Activated CD8-positive, alpha-beta memory T cell treated with anti-CD3 and anti-CD28 coated beads for 24 hours (primary cell): ENCODE measurements around the gene ACIN1.

ENCODE experiments used
- DNase-seq: peaks from one replicate; pipeline ENCODE4 v3.0.0-alpha.2; 2020

Gene ACIN1

GRCh38 chr14:23056145-23056955, 38.6 kb downstream of the ACIN1 start:
- DNase-seq = peak; percentile 84

DNA sequence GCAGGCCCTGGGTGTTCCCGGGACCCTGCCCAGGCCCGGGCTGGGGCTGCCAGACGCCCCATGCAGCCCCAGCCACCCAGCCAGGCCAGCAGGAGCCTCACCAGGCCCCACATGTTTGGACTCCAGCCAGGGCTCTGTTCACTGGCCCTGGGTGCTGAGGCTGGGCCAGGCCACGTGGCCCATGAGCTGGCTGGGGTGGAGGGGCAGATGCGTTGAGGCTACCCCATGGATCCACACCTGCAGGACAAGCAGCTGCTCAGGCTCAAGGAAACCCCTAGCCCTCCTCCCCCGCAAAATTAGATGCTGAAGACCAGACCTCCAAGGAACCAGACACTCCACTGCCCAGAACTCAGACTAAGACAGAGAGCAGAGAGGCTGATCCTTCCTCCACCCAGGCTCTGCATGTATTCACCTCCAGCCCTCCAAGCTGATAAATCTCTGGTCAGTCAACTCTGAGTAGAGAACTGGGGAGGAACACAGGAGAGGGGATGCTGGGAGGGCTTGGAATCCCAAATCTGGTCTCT, 39.3 kb downstream of the ACIN1 start:
- no peak for DNase-seq

DNA sequence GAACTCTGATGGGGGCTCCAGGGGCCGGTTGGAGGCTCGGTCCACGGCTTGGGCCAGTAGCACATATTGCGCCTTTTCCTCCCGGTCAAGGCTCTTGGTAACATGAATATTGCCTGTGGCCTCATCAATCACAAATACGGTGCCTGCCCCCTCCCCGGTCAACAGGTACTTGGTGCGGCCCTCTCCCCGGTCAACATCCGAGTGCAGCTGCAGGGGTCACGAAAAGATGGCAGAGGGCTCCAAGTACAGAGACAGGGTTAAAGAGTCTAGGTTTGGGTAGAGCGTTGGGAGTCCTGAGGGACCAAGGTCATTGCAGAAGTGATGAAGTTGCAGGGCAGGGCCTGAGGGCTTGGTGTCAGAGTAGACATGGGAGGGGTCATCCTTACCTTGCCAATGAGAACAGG, 39.8 kb downstream of the ACIN1 start:
- no peak for DNase-seq

DNA sequence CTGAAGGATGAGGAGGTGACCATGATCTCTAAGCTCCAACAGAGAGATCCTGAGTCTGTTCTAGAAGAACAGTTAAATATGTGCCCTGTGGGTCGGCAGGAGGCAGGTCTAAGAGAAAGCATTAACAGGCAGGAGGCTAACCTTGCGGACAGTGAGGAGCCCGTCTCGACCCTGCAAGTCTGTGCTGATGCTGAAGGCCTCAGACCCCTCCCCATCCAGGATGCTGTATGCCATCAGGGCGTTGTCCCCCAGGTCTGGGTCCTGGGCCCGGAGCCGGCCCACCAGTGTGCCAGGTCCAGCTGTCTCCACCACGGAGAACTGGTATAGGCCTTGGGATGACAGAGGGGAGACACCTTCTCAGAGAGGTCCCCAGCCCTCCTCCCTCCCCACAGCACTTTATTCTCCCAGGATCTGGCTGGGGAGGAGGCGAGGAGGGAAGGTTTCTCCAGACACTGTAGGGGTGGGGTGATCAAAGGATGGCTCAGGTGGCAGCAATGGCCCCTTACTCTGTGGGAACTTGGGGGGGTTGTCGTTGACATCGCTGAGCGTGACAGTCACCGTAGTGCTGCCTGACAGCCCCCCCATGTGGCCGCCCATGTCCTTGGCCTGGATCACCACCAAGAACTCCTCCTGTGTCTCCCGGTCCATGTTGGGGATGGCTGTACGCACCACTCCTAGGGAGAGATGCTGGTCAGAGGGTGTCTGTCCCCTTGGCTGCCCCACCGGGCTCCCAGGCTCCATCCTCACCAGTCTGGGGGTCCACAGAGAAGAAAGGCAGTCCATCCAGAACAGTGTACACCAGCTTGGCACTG, 40.7 kb downstream of the ACIN1 start:
- no peak for DNase-seq

DNA sequence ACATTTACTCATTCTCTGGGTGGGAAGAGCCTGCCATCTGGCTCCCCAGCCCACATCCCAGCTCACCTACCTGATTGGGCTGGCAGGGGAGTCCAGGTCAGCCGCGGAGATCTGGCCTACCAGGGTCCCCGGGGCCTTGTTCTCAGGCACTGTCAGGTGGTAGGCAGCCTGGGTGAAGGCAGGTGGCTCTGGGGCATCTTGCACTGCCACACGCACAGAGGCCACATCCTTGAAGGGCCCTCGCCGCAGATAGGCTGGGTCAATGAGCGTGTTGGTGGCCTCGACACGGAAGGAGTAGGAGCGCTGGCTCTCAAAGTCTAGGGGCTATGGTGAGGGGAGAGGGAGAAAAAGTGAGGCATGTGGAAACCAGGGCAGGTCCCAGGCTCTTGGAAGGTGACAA, 41.5 kb downstream of the ACIN1 start:
- DNase-seq = no peak

GRCh38 chr14:23052671-23053070, 42.3 kb downstream of the ACIN1 start:
- no peak for DNase-seq

DNA sequence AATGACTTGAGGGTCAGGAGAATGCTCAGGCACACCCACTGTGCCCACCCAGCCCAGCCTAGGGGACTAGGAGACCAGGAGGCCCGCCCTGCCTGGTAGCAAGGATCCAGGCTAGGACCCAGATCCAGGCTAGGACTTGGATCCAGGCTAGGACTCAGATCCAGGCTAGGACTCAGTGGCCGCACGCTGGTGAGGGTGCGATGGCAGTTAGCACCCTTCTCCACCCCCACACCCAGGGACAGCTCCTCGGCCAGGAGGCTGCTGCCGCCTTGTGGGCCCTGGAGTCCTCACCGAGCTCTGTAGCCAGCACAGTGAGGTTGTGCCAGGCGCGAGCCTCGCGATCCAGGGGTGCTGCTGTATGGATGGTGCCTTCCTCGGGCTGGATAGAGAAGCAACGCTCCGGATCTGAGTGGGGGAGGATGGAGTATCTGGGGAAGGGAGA, 42.7 kb downstream of the ACIN1 start:
- DNase-seq = no peak

DNA sequence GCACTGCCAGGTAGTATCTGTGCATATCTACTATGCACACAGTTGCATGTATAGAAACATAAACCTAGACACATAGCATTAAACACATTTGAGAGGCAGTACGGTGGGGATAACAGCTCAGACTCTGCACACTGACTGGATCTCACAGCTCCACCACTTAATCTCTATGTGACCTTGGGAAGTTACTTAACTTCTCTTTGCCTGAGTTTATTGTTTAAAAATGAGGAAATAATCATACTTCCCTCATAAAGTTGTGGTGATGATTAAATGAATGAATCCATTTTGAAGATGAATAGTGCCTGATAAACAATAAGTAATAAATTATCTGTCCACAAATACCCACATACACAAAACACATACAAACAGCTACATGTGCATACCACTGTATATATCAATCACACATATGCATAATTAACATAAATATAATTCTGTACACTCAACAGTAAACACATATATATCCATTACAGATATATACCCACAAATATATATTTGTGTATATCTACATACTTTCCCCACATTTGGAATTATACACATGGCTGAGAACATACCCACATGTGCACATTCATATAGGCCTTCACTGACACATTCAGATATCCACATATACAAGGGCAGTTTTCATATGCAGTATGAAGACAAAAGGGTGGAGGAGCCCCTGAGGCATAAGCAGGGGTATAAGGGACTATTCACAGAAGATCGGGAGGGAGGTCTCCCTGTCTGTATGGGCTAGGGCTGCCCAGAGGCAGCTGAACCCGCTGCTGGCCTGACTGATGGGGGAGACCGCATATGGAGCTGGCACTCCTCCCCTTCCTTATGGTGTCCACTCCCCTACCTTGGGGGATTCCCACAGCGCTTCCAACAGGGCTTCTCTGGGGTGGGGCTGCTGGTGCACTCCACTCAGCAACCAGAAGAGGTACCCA, 43.5 kb downstream of the ACIN1 start:
- DNase-seq = no peak

GRCh38 chr14:23049011-23049410, 45.9 kb downstream of the ACIN1 start:
- no peak for DNase-seq

- no peak for DNase-seq
Measured at GRCh38 chr14:23047751-23048693, 46.9 kb downstream of the ACIN1 start.

- DNase-seq = no peak
Measured at GRCh38 chr14:23047034-23047634, 47.8 kb downstream of the ACIN1 start.

GRCh38 chr14:23045419-23046357, 49.2 kb downstream of the ACIN1 start:
- no peak for DNase-seq

DNA sequence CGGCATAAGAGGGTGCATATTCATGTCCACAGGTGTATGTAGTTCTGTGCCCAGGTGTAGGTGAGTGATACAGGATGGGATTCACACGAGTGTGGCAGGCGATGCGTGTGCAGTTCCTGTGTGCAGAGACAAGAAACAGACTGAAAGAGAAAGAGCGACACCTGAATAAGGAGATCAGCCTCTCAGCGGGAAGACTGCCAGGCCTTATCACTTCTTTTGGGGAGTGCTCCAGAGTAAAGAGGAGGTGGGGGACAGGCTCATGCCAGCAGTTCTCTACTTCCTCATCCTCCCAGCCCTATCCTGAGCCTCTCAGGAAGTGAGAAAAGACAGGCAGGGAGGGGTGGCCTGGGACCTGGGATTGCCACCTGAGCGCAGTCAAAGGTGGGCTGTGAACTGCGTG, 50.1 kb downstream of the ACIN1 start:
- DNase-seq = no peak

- no peak for DNase-seq
Measured at GRCh38 chr14:23043754-23044153, 51.2 kb downstream of the ACIN1 start.

GRCh38 chr14:23043145-23043544, 51.8 kb downstream of the ACIN1 start:
- DNase-seq = no peak

GRCh38 chr14:23042162-23042965, 52.6 kb downstream of the ACIN1 start, which contains the start of gene PSMB11:
Gene PSMB11, plus strand, starts transcription at chr14:23042212. Its CDS starts 14 bp downstream, at chr14:23042226.
- DNase-seq = no peak

- DNase-seq = no peak
Measured at GRCh38 chr14:23041729-23042128, 53.2 kb downstream of the ACIN1 start.

DNA sequence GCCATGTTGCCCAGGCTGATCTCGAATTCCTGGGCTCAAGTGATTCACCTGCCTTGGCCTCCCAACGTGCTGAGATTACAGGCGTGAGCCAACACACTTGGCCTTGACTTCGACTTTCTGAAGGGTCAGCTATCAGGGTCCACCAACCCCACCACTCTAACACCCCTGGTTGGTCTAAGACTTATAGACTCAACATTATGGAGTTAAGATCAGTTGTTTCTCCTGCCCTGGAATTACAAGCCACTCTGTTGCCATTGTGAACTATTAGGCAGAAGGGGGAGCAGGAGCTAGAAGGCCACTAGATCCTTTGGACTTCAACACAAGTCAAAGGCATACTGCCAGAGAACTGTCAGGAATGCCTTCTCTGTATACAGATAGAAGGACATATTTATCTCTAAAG, 54.8 kb downstream of the ACIN1 start:
- DNase-seq = no peak
